GM12878 (cell line): ENCODE data around the gene CREB3L4.

ENCODE experiments used
- MAX ChIP-seq: IDR thresholded peaks from 2 replicates; pipeline ENCODE4 v1.6.1; 2012; ENCODE audit warnings: low read depth, low read length, improper control_type of control experiment
- MYB ChIP-seq: fragments of 150-350 bp; IDR thresholded peaks from 2 replicates; pipeline ENCODE4 v1.6.1; 2014; ENCODE audit warnings: mild to moderate bottlenecking, low read depth, low read length, borderline replicate concordance
- NR2C2 ChIP-seq: IDR thresholded peaks from 2 replicates; pipeline ENCODE4 v1.6.1; 2011; ENCODE audit warnings: borderline replicate concordance, low read depth; ENCODE audit not compliant: control insufficient read depth, insufficient read length

DNA sequence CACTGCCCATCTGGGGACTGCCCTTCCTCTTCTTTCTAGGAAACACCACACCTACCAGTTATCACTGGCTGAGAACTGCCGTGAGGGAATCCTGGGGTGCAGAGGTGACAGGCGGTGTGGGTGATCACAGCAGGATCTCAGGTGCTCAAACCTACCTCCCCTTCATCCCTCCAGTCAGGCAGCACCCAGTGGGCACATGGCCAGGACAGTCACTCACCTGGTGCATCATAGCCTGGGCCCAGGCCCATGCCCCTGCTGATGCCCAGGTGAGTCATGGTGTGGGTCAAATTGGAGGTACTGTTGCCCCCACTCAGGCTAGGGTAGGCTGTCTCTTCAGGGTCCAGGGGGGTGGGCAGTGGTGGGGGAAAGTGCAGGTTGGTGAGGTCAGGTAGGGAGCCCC lies 15.9 kb upstream of the CREB3L4 start:
- TF ChIP-seq MYB (no peak), NR2C2 (no peak), MAX (no peak)
